OCI-LY7 (cell line): ENCODE data around the gene DSG3. TPM values are rescaled to one million over a fixed set of nuclear protein-coding genes. Genes with fewer than 3 reads are reported as not detected.

Experiments
- BruUV-seq: library from RNA; stranded (reverse); fragments of 400-500 nt; replicated peaks from 2 replicates; lab custom pipeline; 2021; lab: Mats Ljungman, UMichigan
- CTCF ChIA-PET: fragments of 300-600 bp; sonication (Branson Sonifier 250); formaldehyde crosslinking; loops from one replicate; lab custom pipeline; 2022; ENCODE audit warnings: antibody characterized with exemption; ENCODE audit not compliant: unreplicated experiment; lab: Charles Lee
- POLR2A ChIA-PET: fragments of 300-600 bp; sonication (Branson Sonifier 250); formaldehyde crosslinking; loops from one replicate; lab custom pipeline; 2022; ENCODE audit warnings: antibody characterized with exemption; lab: Charles Lee
- DNase-seq: peaks from one replicate; pipeline ENCODE4 v3.0.0-alpha.2; 2015; ENCODE audit warnings: low spot score
- H2AFZ ChIP-seq: fragments of 200-600 bp; sonication (generic), shearing (Covaris generic); 2 replicates; pipeline ENCODE4 v1.6.1; 2014; ENCODE audit warnings: mild to moderate bottlenecking, antibody characterized with exemption, low read length, moderate library complexity
- H3K27ac ChIP-seq: fragments of 200-600 bp; sonication (generic); 2 replicates; pipeline ENCODE4 v1.5.1; 2014; ENCODE audit warnings: mixed run types, low read depth, mild to moderate bottlenecking, moderate library complexity, low read length, inconsistent platforms; ENCODE audit not compliant: poor library complexity, severe bottlenecking
- H3K36me3 ChIP-seq: fragments of 200-600 bp; sonication (generic); 2 replicates; pipeline ENCODE4 v1.6.1; 2014; ENCODE audit warnings: mild to moderate bottlenecking, antibody characterized with exemption, low read length, moderate library complexity, mixed read lengths; ENCODE audit not compliant: insufficient read depth
- H3K4me1 ChIP-seq: fragments of 200-600 bp; sonication (generic); 2 replicates; pipeline ENCODE4 v1.5.1; 2014; ENCODE audit warnings: mild to moderate bottlenecking, low read length; ENCODE audit not compliant: insufficient read depth, poor library complexity, severe bottlenecking
- H3K4me2 ChIP-seq: fragments of 200-600 bp; sonication (generic); 2 replicates; pipeline ENCODE4 v1.6.1; 2014; ENCODE audit warnings: mild to moderate bottlenecking, low read length
- H3K4me3 ChIP-seq: fragments of 200-600 bp; sonication (generic); 2 replicates; pipeline ENCODE4 v1.5.1; 2014; ENCODE audit warnings: mild to moderate bottlenecking, low read depth, low read length; ENCODE audit not compliant: poor library complexity, severe bottlenecking
- H3K79me2 ChIP-seq: fragments of 200-600 bp; sonication (generic); 2 replicates; pipeline ENCODE4 v1.6.1; 2016; ENCODE audit warnings: low read depth, mild to moderate bottlenecking, low read length, moderate library complexity, mixed read lengths; ENCODE audit not compliant: insufficient read depth
- H3K9me2 ChIP-seq: fragments of 200-600 bp; sonication (generic); 2 replicates; pipeline ENCODE4 v1.6.1; 2016; ENCODE audit warnings: mild to moderate bottlenecking, low read length, mixed read lengths; ENCODE audit not compliant: insufficient read depth
- H3K9me3 ChIP-seq: fragments of 200-600 bp; sonication (generic); 2 replicates; pipeline ENCODE4 v1.6.1; 2014; ENCODE audit warnings: mild to moderate bottlenecking, mixed run types, low read length, mixed read lengths
- H4K20me1 ChIP-seq: fragments of 200-600 bp; sonication (generic); 2 replicates; pipeline ENCODE4 v1.6.1; 2014; ENCODE audit warnings: mild to moderate bottlenecking, antibody characterized with exemption, low read length, moderate library complexity, mixed read lengths; ENCODE audit not compliant: insufficient read depth
- EZH2phosphoT487 ChIP-seq: fragments of 200-600 bp; sonication (generic); IDR thresholded peaks from 2 replicates; pipeline ENCODE4 v1.6.1; 2018; ENCODE audit warnings: low read depth, borderline replicate concordance, mild to moderate bottlenecking, mixed run types, antibody characterized with exemption, low read length, moderate library complexity, mixed read lengths
- intact Hi-C: fragments of 100-400 bp; cut with micrococcal nuclease; formaldehyde crosslinking; loops from one replicate; pipeline ENCODE4 v1.10.0; 2022; ENCODE audit not compliant: unreplicated experiment
- total RNA-seq, 2 experiments: library from RNA; depleted of rRNA in 1 of 2; stranded (reverse); fragments of >200 nt in 1 of 2; shearing (Covaris generic) in 1 of 2; gene quantifications; 2 replicates each; pipeline ENCODE4 v1.2.3, GENCODE V29; 2014 to 2022
- TF ChIP-seq, protein P1 (sequence below): fragments of 200-600 bp; sonication (generic); conservative IDR thresholded peaks from 2 replicates; pipeline ENCODE4 v1.5.1; 2014; ENCODE audit warnings: mild to moderate bottlenecking, antibody characterized with exemption, low read length, moderate library complexity, mixed read lengths

The DSG3 gene
- total RNA-seq, 2 experiments from 2014 or later = not detected

DNA sequence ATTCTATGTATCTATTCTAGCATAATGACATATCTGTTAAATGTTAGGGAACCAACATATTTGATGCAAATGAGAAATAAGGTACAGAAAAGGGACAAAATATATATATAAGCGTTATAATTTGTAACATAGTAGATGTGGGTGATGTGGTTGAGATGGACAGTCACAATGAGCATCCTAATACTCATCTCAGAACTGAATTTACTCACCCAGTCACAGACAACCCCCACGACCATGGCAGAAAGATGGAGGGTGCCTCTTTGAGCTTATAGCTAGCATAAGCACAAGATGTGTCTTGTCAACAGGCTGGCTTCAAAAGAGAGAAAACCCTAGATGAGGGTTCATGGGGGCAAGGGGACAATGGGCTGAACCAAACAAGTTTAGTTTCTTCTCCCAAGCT is 9.1 kb upstream of the DSG3 start:
- Histone ChIP-seq H3K4me1 (no peaks in the 10 kb centered on the region), H2AFZ (no peak overlapping the region), H3K9me3 (no peaks in the 10 kb centered on the region), H3K79me2 (no peaks in the 10 kb centered on the region), H3K27ac (no peak overlapping the region), H3K4me2 (no peak overlapping the region), H3K9me2 (no peaks in the 10 kb centered on the region), H3K36me3 (no peaks in the 10 kb centered on the region), H4K20me1 (no peaks in the 10 kb centered on the region), H3K4me3 (no peak overlapping the region)
- BruUV-seq = no TSS peak
- DNase-seq = no peak
- ChIA-PET POLR2A (no interaction called here), CTCF (no interaction called here)
- intact Hi-C loops = no loop called here
- TF ChIP-seq, protein P1, sequence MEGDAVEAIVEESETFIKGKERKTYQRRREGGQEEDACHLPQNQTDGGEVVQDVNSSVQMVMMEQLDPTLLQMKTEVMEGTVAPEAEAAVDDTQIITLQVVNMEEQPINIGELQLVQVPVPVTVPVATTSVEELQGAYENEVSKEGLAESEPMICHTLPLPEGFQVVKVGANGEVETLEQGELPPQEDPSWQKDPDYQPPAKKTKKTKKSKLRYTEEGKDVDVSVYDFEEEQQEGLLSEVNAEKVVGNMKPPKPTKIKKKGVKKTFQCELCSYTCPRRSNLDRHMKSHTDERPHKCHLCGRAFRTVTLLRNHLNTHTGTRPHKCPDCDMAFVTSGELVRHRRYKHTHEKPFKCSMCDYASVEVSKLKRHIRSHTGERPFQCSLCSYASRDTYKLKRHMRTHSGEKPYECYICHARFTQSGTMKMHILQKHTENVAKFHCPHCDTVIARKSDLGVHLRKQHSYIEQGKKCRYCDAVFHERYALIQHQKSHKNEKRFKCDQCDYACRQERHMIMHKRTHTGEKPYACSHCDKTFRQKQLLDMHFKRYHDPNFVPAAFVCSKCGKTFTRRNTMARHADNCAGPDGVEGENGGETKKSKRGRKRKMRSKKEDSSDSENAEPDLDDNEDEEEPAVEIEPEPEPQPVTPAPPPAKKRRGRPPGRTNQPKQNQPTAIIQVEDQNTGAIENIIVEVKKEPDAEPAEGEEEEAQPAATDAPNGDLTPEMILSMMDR = no peak

DNA sequence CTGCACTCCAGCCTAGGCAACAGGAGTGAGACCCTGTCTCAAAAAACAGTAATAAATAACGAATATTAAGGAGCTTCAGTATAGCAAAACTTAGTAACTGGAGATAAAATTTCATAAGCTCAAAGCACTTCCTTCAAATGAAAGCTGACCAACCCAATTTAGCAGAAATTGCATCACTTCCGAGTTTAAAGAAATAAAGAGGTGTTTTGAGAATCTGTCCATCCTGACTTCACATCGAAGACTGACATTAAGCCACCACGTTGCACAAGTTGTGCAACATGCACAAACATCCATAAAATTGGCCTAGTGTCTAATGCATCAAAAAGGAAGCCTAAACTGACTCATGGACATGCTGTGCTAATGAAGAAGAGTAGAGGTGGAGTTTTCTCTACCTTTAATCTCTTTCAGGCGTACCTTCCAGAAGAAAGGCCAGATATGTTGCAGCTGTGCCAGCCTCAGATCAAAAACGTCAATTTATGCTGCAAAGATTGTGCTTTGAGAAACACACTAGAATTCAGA is 7.7 kb upstream of the DSG3 start:
- TF ChIP-seq, protein P1 = no peak
- TF ChIP-seq EZH2phosphoT487 = no peak
- DNase-seq = no peak
- CTCF ChIA-PET = no interaction called here
- intact Hi-C loops = no loop called here
- Histone ChIP-seq H3K36me3 (no peaks in the 10 kb centered on the region), H3K9me2 (no peaks in the 10 kb centered on the region), H4K20me1 (no peaks in the 10 kb centered on the region), H3K4me3 (no peak overlapping the region), H3K27ac (no peak overlapping the region), H3K4me1 (no peaks in the 10 kb centered on the region), H3K79me2 (no peaks in the 10 kb centered on the region), H2AFZ (no peak overlapping the region), H3K4me2 (no peak overlapping the region), H3K9me3 (no peaks in the 10 kb centered on the region)
- no TSS peak for BruUV-seq
- POLR2A ChIA-PET = no interaction called here

DNA sequence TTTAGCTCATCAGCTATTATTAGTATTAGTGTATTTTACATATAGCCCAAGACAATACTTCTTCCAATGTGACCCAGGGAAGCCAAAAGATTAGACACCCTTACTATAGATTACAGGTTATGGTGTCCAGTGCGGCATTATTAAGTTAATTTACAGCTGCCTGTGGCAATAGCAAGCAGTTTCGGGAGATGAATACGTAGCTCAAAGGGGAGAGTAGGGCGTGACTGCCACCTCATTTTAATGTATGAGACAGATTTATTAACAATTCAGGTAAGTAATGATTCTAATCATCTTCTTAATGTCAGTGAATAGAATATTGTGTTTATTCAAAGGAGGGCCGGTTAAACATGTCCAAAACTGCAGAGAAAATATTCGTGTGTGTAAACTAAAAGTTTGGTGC is 6.8 kb upstream of the DSG3 start:
- Histone ChIP-seq H2AFZ (no peak overlapping the region), H3K9me2 (no peaks in the 10 kb centered on the region), H3K36me3 (no peaks in the 10 kb centered on the region), H3K9me3 (no peaks in the 10 kb centered on the region), H3K4me3 (no peak overlapping the region), H3K27ac (no peak overlapping the region), H3K4me1 (no peaks in the 10 kb centered on the region), H4K20me1 (no peaks in the 10 kb centered on the region), H3K4me2 (no peak overlapping the region), H3K79me2 (no peaks in the 10 kb centered on the region)
- no peak for DNase-seq
- TF ChIP-seq, protein P1 = no peak
- no peak for TF ChIP-seq EZH2phosphoT487
- intact Hi-C loops = no loop called here
- BruUV-seq = no TSS peak
- ChIA-PET POLR2A (interaction anchor here (0.7 kb wide), 1 partner anchor 36 kb away, joined by 3 read pairs; no protein-coding TSS in a partner anchor), CTCF (no interaction called here)
